ENCODE results near the gene GALNS. TPM values are rescaled to one million over a fixed set of nuclear protein-coding genes. Genes with fewer than 3 reads are reported as not detected.
"Not testable (repeated sequence)": the region's sequence is repeated elsewhere in the genome, so short reads cannot be mapped to it uniquely, and the experiment has no call there.

Gene GALNS
- total RNA-seq, 2 experiments from 2014 or later: 17.2 to 49.0 TPM

- intact Hi-C loops (cut with micrococcal nuclease; ENCODE audit: unreplicated experiment): no loop called here
Observed at GRCh38 chr16:88825146-88825545, 31.6 kb downstream of the GALNS start.

GRCh38 chr16:88824256-88825077, 32.3 kb downstream of the GALNS start:
- ChIA-PET POLR2A (interaction anchor here (0.6 kb wide), 1 partner anchor 160 kb away, joined by 3 read pairs; no protein-coding TSS in a partner anchor), CTCF (ENCODE audit: unreplicated experiment) (no interaction called here)
- Histone ChIP-seq H3K27ac (ENCODE audit: low read depth, low read length, poor library complexity, severe bottlenecking) (no peak overlapping the region), H3K36me3 (ENCODE audit: insufficient read depth, low read length) (no peaks in the 10 kb centered on the region), H3K9me2 (ENCODE audit: insufficient read depth, low read length) (no peaks in the 10 kb centered on the region), H3K9me3 (ENCODE audit: low read length) (no peaks in the 10 kb centered on the region), H2AFZ (ENCODE audit: low read length) (no peak overlapping the region), H4K20me1 (ENCODE audit: insufficient read depth, low read length) (no peaks in the 10 kb centered on the region), H3K4me2 (ENCODE audit: low read length) (no peak overlapping the region), H3K4me3 (ENCODE audit: low read depth, low read length, poor library complexity, severe bottlenecking) (no peak overlapping the region), H3K4me1 (ENCODE audit: insufficient read depth, low read length, poor library complexity, severe bottlenecking) (no peaks in the 10 kb centered on the region), H3K79me2 (ENCODE audit: insufficient read depth, low read depth, low read length) (no peaks in the 10 kb centered on the region)
- intact Hi-C loops (cut with micrococcal nuclease; ENCODE audit: unreplicated experiment): no loop called here
- no peak for DNase-seq (ENCODE audit: low spot score)
- TF ChIP-seq EZH2phosphoT487 (IDR thresholded peaks at IDR 0.05; ENCODE audit: borderline replicate concordance, low read depth, low read length): no peak
- TF ChIP-seq CTCF (conservative IDR thresholded peaks at IDR 0.05; ENCODE audit: low read length): no peak
- no TSS peak for BruUV-seq (replicated peaks)

More at GRCh38 chr16:88825146-88825545, 31.6 kb downstream of the GALNS start:
- Histone ChIP-seq H4K20me1 (ENCODE audit: insufficient read depth, low read length) (no peaks in the 10 kb centered on the region), H3K27ac (ENCODE audit: low read depth, low read length, poor library complexity, severe bottlenecking) (no peak overlapping the region), H3K4me3 (ENCODE audit: low read depth, low read length, poor library complexity, severe bottlenecking) (no peak overlapping the region), H3K79me2 (ENCODE audit: insufficient read depth, low read depth, low read length) (no peaks in the 10 kb centered on the region), H2AFZ (ENCODE audit: low read length) (no peak overlapping the region), H3K4me1 (ENCODE audit: insufficient read depth, low read length, poor library complexity, severe bottlenecking) (no peaks in the 10 kb centered on the region), H3K36me3 (ENCODE audit: insufficient read depth, low read length) (no peaks in the 10 kb centered on the region), H3K9me3 (ENCODE audit: low read length) (no peaks in the 10 kb centered on the region), H3K4me2 (ENCODE audit: low read length) (no peak overlapping the region), H3K9me2 (ENCODE audit: insufficient read depth, low read length) (no peaks in the 10 kb centered on the region)
- TF ChIP-seq CTCF (conservative IDR thresholded peaks at IDR 0.05; ENCODE audit: low read length) (no peak), EZH2phosphoT487 (IDR thresholded peaks at IDR 0.05; ENCODE audit: borderline replicate concordance, low read depth, low read length) (no peak)
- no TSS peak for BruUV-seq (replicated peaks)
- POLR2A ChIA-PET: interaction anchor here (0.6 kb wide), 1 partner anchor 161 kb away, joined by 3 read pairs; no protein-coding TSS in a partner anchor
- CTCF ChIA-PET (ENCODE audit: unreplicated experiment): no interaction called here
- DNase-seq (ENCODE audit: low spot score): no peak

- H3K9me3 ChIP-seq (ENCODE audit: low read length); H3K79me2 ChIP-seq (ENCODE audit: insufficient read depth, low read depth, low read length); H3K4me1 ChIP-seq (ENCODE audit: insufficient read depth, low read length, poor library complexity, severe bottlenecking); H4K20me1 ChIP-seq (ENCODE audit: insufficient read depth, low read length); H2AFZ ChIP-seq (ENCODE audit: low read length); H3K36me3 ChIP-seq (ENCODE audit: insufficient read depth, low read length); DNase-seq (ENCODE audit: low spot score); H3K4me2 ChIP-seq (ENCODE audit: low read length); H3K9me2 ChIP-seq (ENCODE audit: insufficient read depth, low read length); BruUV-seq (replicated peaks); intact Hi-C loops (cut with micrococcal nuclease; ENCODE audit: unreplicated experiment); CTCF ChIA-PET (ENCODE audit: unreplicated experiment); H3K4me3 ChIP-seq (ENCODE audit: low read depth, low read length, poor library complexity, severe bottlenecking); POLR2A ChIA-PET; H3K27ac ChIP-seq (ENCODE audit: low read depth, low read length, poor library complexity, severe bottlenecking): not testable (repeated sequence)
Observed at GRCh38 chr16:88823646-88824045, 33.1 kb downstream of the GALNS start.
